H9 (cell line): ENCODE measurements around the gene ARAP1. TPM values are rescaled to one million over a fixed set of nuclear protein-coding genes. Genes with fewer than 3 reads are reported as not detected.

Experiments used
- DNase-seq: peaks from one replicate; pipeline ENCODE4 v3.0.0-alpha.2; 2017
- H2AFZ ChIP-seq: one replicate; pipeline ENCODE4 v1.6.1; 2013; ENCODE audit warnings: mild to moderate bottlenecking, low read length, control low read depth, moderate library complexity
- H2AK5ac ChIP-seq: 2 replicates; pipeline ENCODE4 v1.6.1; 2013; ENCODE audit warnings: low read length, control low read depth, mixed read lengths; ENCODE audit not compliant: insufficient read length
- H2BK120ac ChIP-seq: one replicate; pipeline ENCODE4 v1.6.1; 2013; ENCODE audit warnings: low read depth, mild to moderate bottlenecking, low read length, control low read depth, inconsistent platforms; ENCODE audit not compliant: poor library complexity, severe bottlenecking
- H2BK12ac ChIP-seq: 2 replicates; pipeline ENCODE4 v1.6.1; 2013; ENCODE audit warnings: low read length, control low read depth, mixed read lengths, low read depth; ENCODE audit not compliant: insufficient read length
- H2BK15ac ChIP-seq: 2 replicates; pipeline ENCODE4 v1.6.1; 2013; ENCODE audit warnings: low read depth, low read length, control low read depth
- H2BK20ac ChIP-seq: one replicate; pipeline ENCODE4 v1.6.1; 2013; ENCODE audit warnings: low read depth, mild to moderate bottlenecking, low read length, control low read depth, inconsistent platforms; ENCODE audit not compliant: poor library complexity, severe bottlenecking
- H2BK5ac ChIP-seq: 2 replicates; pipeline ENCODE4 v1.6.1; 2013; ENCODE audit warnings: low read length, control low read depth, mixed read lengths; ENCODE audit not compliant: insufficient read length
- H3K14ac ChIP-seq: 2 replicates; pipeline ENCODE4 v1.6.1; 2013; ENCODE audit warnings: low read length, control low read depth; ENCODE audit not compliant: insufficient read depth
- H3K18ac ChIP-seq: 2 replicates; pipeline ENCODE4 v1.6.1; 2013; ENCODE audit warnings: low read depth, mild to moderate bottlenecking, mixed read lengths, low read length, control low read depth; ENCODE audit not compliant: insufficient read length
- H3K23ac ChIP-seq: 2 replicates; pipeline ENCODE4 v1.6.1; 2013; ENCODE audit warnings: low read length, control low read depth, mixed read lengths, low read depth; ENCODE audit not compliant: insufficient read length
- H3K23me2 ChIP-seq: 2 replicates; pipeline ENCODE4 v1.6.1; 2013; ENCODE audit warnings: low read depth, mild to moderate bottlenecking, mixed read lengths, low read length, control low read depth; ENCODE audit not compliant: insufficient read length, poor library complexity, severe bottlenecking
- H3K27ac ChIP-seq: 2 replicates; pipeline ENCODE4 v1.5.1; 2013; ENCODE audit warnings: low read length, control low read depth, mixed read lengths, low read depth; ENCODE audit not compliant: insufficient read length
- H3K27me3 ChIP-seq: 2 replicates; pipeline ENCODE4 v1.6.1; 2013; ENCODE audit warnings: low read length, control low read depth, inconsistent platforms; ENCODE audit not compliant: insufficient read depth
- H3K4ac ChIP-seq: 2 replicates; pipeline ENCODE4 v1.6.1; 2013; ENCODE audit warnings: low read depth, mild to moderate bottlenecking, control low read depth, inconsistent platforms, low read length, moderate library complexity
- H3K4me1 ChIP-seq: 2 replicates; pipeline ENCODE4 v1.6.1; 2013; ENCODE audit warnings: low read length, control low read depth, inconsistent platforms; ENCODE audit not compliant: insufficient read depth
- H3K4me2 ChIP-seq: 2 replicates; pipeline ENCODE4 v1.6.1; 2013; ENCODE audit warnings: low read length, control low read depth, mixed read lengths; ENCODE audit not compliant: insufficient read length, insufficient read depth
- H3K56ac ChIP-seq: 2 replicates; pipeline ENCODE4 v1.6.1; 2013; ENCODE audit warnings: low read depth, mild to moderate bottlenecking, mixed read lengths, low read length, control low read depth; ENCODE audit not compliant: insufficient read length
- H3K79me1 ChIP-seq: 2 replicates; pipeline ENCODE4 v1.6.1; 2013; ENCODE audit warnings: low read depth, mild to moderate bottlenecking, moderate library complexity, low read length, control low read depth, inconsistent platforms; ENCODE audit not compliant: insufficient read depth, poor library complexity, severe bottlenecking
- H3K79me2 ChIP-seq: 2 replicates; pipeline ENCODE4 v1.6.1; 2013; ENCODE audit warnings: low read length, control low read depth, inconsistent platforms; ENCODE audit not compliant: insufficient read depth
- H3K9ac ChIP-seq: 2 replicates; pipeline ENCODE4 v1.6.1; 2013; ENCODE audit warnings: low read length, control low read depth, mixed read lengths; ENCODE audit not compliant: insufficient read length; ENCODE audit errors: extremely low read depth
- H3K9me3 ChIP-seq: one replicate; pipeline ENCODE4 v1.6.1; 2013; ENCODE audit warnings: low read depth, low read length, inconsistent platforms; ENCODE audit not compliant: control insufficient read depth
- H3T11ph ChIP-seq: one replicate; pipeline ENCODE4 v1.6.1; 2013; ENCODE audit warnings: mild to moderate bottlenecking, low read length, control low read depth, inconsistent platforms
- H4K20me1 ChIP-seq: one replicate; pipeline ENCODE4 v1.6.1; 2013; ENCODE audit not compliant: control insufficient read depth, insufficient read length, insufficient read depth
- H4K5ac ChIP-seq: 2 replicates; pipeline ENCODE4 v1.6.1; 2013; ENCODE audit warnings: low read depth, mild to moderate bottlenecking, mixed read lengths, low read length, control low read depth; ENCODE audit not compliant: insufficient read length
- H4K8ac ChIP-seq: replicated peaks from 2 replicates; pipeline ENCODE4 v1.6.1; 2013; ENCODE audit warnings: low read length, control low read depth, mixed read lengths, low read depth; ENCODE audit not compliant: insufficient read length
- H4K91ac ChIP-seq: 2 replicates; pipeline ENCODE4 v1.6.1; 2013; ENCODE audit warnings: low read depth, mild to moderate bottlenecking, moderate library complexity, mixed read lengths, low read length, control low read depth; ENCODE audit not compliant: insufficient read length
- H3K27ac Mint-ChIP-seq, 3 experiments: 2 replicates in 2 of 3; 3 replicates in 1 of 3; pipeline ENCODE4 v1.8.0; 2020 to 2021; ENCODE audit warnings: mixed read lengths in 3 of 3, mild to moderate bottlenecking in 1 of 3, moderate library complexity in 1 of 3
- H3K27me3 Mint-ChIP-seq: 2 replicates; pipeline ENCODE4 v1.8.0; 2021; ENCODE audit warnings: low read depth, mild to moderate bottlenecking, moderate library complexity, mixed read lengths
- H3K36me3 Mint-ChIP-seq, 3 experiments: 2 replicates in 2 of 3; 3 replicates in 1 of 3; pipeline ENCODE4 v1.8.0; 2020 to 2021; ENCODE audit warnings: low read depth in 3 of 3, mixed read lengths in 3 of 3; ENCODE audit not compliant: insufficient read depth in 1 of 3
- H3K4me1 Mint-ChIP-seq, 2 experiments: 2 replicates each; pipeline ENCODE4 v1.8.0; 2020; ENCODE audit warnings: mixed read lengths in 2 of 2
- H3K4me3 Mint-ChIP-seq, 2 experiments: 2 replicates in 1 of 2; 3 replicates in 1 of 2; pipeline ENCODE4 v1.8.0; 2020 to 2021; ENCODE audit warnings: mild to moderate bottlenecking in 2 of 2, mixed read lengths in 2 of 2, moderate library complexity in 1 of 2
- H3K9me3 Mint-ChIP-seq, 2 experiments: 2 replicates in 1 of 2; 3 replicates in 1 of 2; pipeline ENCODE4 v1.8.0; 2020; ENCODE audit warnings: mild to moderate bottlenecking in 2 of 2, mixed read lengths in 2 of 2, moderate library complexity in 1 of 2
- WGBS: extraction: QIAGEN DNeasy Blood & Tissue Kit; methylation state at CpG from one replicate; pipeline ENCODE4 v1.1.7; 2013; ENCODE audit warnings: missing lambda C conversion rate, low lambda C conversion rate, mixed read lengths; ENCODE audit not compliant: insufficient read length; ENCODE audit errors: extremely low coverage; 5-methylcytosine and 5-hydroxymethylcytosine counted together
- total RNA-seq: library from RNA; stranded (reverse); gene quantifications from 2 replicates; pipeline ENCODE4 v1.2.1, GENCODE V29; 2021
- TF ChIP-seq, protein P1 (sequence below): fragments of 200-600 bp; sonication (generic); conservative IDR thresholded peaks from 3 replicates; pipeline ENCODE4 v1.8.0; 2021; ENCODE audit warnings: antibody characterized with exemption, mild to moderate bottlenecking

ARAP1 gene
- total RNA-seq, 1 experiment from 2014 or later, result 59.4 TPM

DNA sequence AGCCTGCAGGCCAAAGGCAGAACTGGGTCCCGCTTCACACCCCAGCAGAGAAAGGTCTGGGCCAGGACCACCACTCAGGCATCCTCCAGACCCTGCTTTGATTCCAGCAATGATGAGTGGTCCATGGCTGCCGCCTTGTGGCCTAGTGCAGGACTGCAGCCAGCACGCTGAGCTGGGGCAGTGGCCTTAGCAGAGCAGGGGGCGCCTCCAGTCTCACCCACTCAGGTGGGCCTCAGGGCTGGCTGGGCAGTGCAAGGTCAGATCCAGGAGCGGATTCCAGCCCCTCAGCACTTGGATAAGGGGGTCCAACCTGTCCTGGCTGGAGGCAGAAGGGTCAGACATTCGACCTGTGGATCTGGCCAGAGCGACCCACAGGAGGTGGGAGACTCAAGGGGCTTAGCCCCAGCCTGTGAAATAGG is 68.4 kb downstream of the ARAP1 start:
- no peak overlapping the region for H3K23ac ChIP-seq
- DNase-seq, result peak; percentile 85
- H3K56ac ChIP-seq, result no peak overlapping the region

More for the DNA sequence above, 68.4 kb downstream of the ARAP1 start:
- Histone ChIP-seq H3K4ac (no peak overlapping the region), H2BK12ac (no peak overlapping the region), H2BK120ac (no peak overlapping the region), H3K79me2 (no peaks in the 10 kb centered on the region), H3K23me2 (no peaks in the 10 kb centered on the region), H4K91ac (no peak overlapping the region), H3K4me2 (no peak overlapping the region), H3K18ac (no peak overlapping the region), H2BK5ac (no peak overlapping the region), H3K9ac (no peak overlapping the region), H3T11ph (no peak overlapping the region), H4K8ac (no peak overlapping the region), H4K20me1 (no peaks in the 10 kb centered on the region), H4K5ac (no peak overlapping the region), H2BK20ac (no peak overlapping the region), H2BK15ac (no peak overlapping the region), H3K27ac (no peak overlapping the region), H2AK5ac (no peak overlapping the region), H3K27me3 (no peaks in the 10 kb centered on the region; the same call in 1 of the 2 replicates), H3K9me3 (no peaks in the 10 kb centered on the region), H3K14ac (no peak overlapping the region), H3K4me1 (no peaks in the 10 kb centered on the region; the same call in 1 of the 2 replicates), H2AFZ (no peak overlapping the region), H3K79me1 (no peaks in the 10 kb centered on the region)
- no peak overlapping the region for H3K4me3 Mint-ChIP-seq
- TF ChIP-seq, protein P1, sequence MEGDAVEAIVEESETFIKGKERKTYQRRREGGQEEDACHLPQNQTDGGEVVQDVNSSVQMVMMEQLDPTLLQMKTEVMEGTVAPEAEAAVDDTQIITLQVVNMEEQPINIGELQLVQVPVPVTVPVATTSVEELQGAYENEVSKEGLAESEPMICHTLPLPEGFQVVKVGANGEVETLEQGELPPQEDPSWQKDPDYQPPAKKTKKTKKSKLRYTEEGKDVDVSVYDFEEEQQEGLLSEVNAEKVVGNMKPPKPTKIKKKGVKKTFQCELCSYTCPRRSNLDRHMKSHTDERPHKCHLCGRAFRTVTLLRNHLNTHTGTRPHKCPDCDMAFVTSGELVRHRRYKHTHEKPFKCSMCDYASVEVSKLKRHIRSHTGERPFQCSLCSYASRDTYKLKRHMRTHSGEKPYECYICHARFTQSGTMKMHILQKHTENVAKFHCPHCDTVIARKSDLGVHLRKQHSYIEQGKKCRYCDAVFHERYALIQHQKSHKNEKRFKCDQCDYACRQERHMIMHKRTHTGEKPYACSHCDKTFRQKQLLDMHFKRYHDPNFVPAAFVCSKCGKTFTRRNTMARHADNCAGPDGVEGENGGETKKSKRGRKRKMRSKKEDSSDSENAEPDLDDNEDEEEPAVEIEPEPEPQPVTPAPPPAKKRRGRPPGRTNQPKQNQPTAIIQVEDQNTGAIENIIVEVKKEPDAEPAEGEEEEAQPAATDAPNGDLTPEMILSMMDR, result peak; percentile 95
- no peaks in the 10 kb centered on the region; a peak in 1 of 5 replicates for H3K9me3 Mint-ChIP-seq
- no CpG with 5 or more reads among the region's 7 CpGs for WGBS
- H3K27me3 Mint-ChIP-seq, result peaks cover 27% of the 10 kb centered on the region
- H3K36me3 Mint-ChIP-seq, result peaks cover 0 to 23% (median 12%) of the 10 kb centered on the region in 3 experiments; a peak in 5 of 7 replicates
- H3K27ac Mint-ChIP-seq, result peak overlapping the region in 1 of 3 experiments; percentile 84; a peak in 1 of 7 replicates
- H3K4me1 Mint-ChIP-seq, result peaks cover 20 to 28% of the 10 kb centered on the region in 2 experiments
